HL-60 (cell line): Measurements from ENCODE around the gene WNT6.

ENCODE experiments used
- DNase-seq, 2 experiments: peaks; one replicate each; pipeline ENCODE4 v3.0.0-alpha.2; 2010 to 2020; ENCODE audit warnings: low read depth in 1 of 2, low spot score in 1 of 2
- H3K27ac ChIP-seq: fragments of 250-450 bp; sonication (Bioruptor Pico); replicated peaks from 2 replicates; pipeline ENCODE4 v1.5.1; 2020; ENCODE audit warnings: mild to moderate bottlenecking, moderate library complexity
- H3K27me3 ChIP-seq: fragments of 250-450 bp; sonication (Bioruptor Pico); 2 replicates; pipeline ENCODE4 v1.5.1; 2021; ENCODE audit warnings: mild to moderate bottlenecking, moderate library complexity; ENCODE audit not compliant: insufficient read depth, poor library complexity, severe bottlenecking
- H3K4me3 ChIP-seq: replicated peaks from 2 replicates; pipeline ENCODE4 v1.5.1; 2011; ENCODE audit warnings: mild to moderate bottlenecking, control low read depth, low read length; ENCODE audit not compliant: insufficient read depth
- CTCF ChIP-seq: IDR thresholded peaks from one replicate; pipeline ENCODE4 v1.5.1; 2011; ENCODE audit warnings: low read length, control low read depth, inconsistent platforms; ENCODE audit not compliant: insufficient read depth
- GABPA ChIP-seq: IDR thresholded peaks from 2 replicates; pipeline ENCODE4 v1.6.1; 2012; ENCODE audit warnings: low read depth
- POLR2AphosphoS5 ChIP-seq: IDR thresholded peaks from 2 replicates; pipeline ENCODE4 v1.6.1; 2012; ENCODE audit warnings: low read depth
- SPI1 ChIP-seq: IDR thresholded peaks from 2 replicates; pipeline ENCODE4 v1.6.1; 2012; ENCODE audit warnings: low read depth, mild to moderate bottlenecking, borderline replicate concordance
- TF ChIP-seq, protein P1 (sequence below): IDR thresholded peaks from 2 replicates; pipeline ENCODE4 v1.6.1; 2012; ENCODE audit warnings: low read depth; ENCODE audit not compliant: insufficient replicate concordance

The WNT6 gene

GRCh38 chr2:218881744-218882460 is 22.3 kb downstream of the WNT6 start:
- peaks cover 53% of the 10 kb centered on the region for H3K27me3 ChIP-seq
- TF ChIP-seq, protein P1, sequence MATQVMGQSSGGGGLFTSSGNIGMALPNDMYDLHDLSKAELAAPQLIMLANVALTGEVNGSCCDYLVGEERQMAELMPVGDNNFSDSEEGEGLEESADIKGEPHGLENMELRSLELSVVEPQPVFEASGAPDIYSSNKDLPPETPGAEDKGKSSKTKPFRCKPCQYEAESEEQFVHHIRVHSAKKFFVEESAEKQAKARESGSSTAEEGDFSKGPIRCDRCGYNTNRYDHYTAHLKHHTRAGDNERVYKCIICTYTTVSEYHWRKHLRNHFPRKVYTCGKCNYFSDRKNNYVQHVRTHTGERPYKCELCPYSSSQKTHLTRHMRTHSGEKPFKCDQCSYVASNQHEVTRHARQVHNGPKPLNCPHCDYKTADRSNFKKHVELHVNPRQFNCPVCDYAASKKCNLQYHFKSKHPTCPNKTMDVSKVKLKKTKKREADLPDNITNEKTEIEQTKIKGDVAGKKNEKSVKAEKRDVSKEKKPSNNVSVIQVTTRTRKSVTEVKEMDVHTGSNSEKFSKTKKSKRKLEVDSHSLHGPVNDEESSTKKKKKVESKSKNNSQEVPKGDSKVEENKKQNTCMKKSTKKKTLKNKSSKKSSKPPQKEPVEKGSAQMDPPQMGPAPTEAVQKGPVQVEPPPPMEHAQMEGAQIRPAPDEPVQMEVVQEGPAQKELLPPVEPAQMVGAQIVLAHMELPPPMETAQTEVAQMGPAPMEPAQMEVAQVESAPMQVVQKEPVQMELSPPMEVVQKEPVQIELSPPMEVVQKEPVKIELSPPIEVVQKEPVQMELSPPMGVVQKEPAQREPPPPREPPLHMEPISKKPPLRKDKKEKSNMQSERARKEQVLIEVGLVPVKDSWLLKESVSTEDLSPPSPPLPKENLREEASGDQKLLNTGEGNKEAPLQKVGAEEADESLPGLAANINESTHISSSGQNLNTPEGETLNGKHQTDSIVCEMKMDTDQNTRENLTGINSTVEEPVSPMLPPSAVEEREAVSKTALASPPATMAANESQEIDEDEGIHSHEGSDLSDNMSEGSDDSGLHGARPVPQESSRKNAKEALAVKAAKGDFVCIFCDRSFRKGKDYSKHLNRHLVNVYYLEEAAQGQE, result no peak
- TF ChIP-seq CTCF (no peak), GABPA (no peak), SPI1 (no peak), POLR2AphosphoS5 (no peak)
- H3K27ac ChIP-seq, result no peak overlapping the region
- no peak for DNase-seq
- H3K4me3 ChIP-seq, result no peak overlapping the region

DNA sequence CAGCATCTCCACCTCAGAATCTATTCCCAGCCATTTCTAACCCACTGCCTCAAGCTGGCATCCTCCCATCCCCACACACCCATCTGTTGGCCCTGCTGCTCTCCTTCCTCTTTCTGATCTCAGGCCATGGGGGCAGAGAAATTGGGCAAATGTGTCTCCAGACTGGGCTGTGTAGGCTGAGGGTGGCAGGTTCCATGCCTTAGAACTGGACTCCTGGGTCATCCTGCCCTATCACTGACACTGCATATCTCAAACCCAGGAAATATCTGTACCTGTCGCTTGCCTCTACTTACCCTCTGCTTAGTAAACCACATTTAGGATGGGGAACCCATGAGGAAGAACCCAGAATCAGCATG is 22.8 kb downstream of the WNT6 start:
- Histone ChIP-seq H3K27me3 (peaks cover 53% of the 10 kb centered on the region), H3K4me3 (no peak overlapping the region), H3K27ac (no peak overlapping the region)
- TF ChIP-seq, protein P1, result no peak
- TF ChIP-seq POLR2AphosphoS5 (no peak), CTCF (no peak), GABPA (no peak), SPI1 (no peak)
- peak in 1 of 2 experiments; percentile 38 for DNase-seq

DNA sequence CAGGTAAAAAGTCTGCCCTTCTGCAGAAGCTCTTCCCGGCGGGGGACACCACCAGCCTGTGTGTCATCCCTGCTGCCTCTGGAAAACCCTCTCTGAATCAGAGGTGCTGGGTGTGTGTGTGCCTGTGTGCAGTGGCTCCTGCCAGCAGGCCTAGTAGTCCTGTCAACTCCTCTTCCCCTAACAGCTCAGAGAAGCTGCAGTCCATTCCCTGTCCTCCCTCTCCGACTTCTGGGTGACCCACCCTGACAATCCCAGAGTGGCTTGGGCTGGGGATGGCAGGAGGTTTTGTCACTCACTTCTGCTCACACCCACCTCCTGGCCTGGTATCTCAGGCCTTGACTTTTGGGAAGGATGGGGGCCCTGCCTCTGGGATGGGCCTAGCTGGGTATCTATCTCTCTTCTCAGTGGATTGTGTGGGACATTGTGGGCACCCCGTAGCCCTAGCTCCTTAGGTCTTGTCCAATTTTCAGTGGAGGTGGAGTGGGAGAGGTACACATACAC is 23.3 kb downstream of the WNT6 start:
- H3K4me3 ChIP-seq, result no peak overlapping the region
- peaks cover 53% of the 10 kb centered on the region for H3K27me3 ChIP-seq
- no peak for DNase-seq
- H3K27ac ChIP-seq, result no peak overlapping the region
- TF ChIP-seq CTCF, result no peak
- no peak for TF ChIP-seq GABPA
- TF ChIP-seq, protein P1, result no peak
- no peak for TF ChIP-seq SPI1
- TF ChIP-seq POLR2AphosphoS5, result no peak
